ENCODE results near the gene PRKCZ. TPM values are rescaled to one million over a fixed set of nuclear protein-coding genes. Genes with fewer than 3 reads are reported as not detected.
"Not testable (repeated sequence)": the region's sequence is repeated elsewhere in the genome, so short reads cannot be mapped to it uniquely, and the experiment has no call there.

PRKCZ gene
- total RNA-seq, 1 donor from 2014 or later = 13.9 TPM

DNA sequence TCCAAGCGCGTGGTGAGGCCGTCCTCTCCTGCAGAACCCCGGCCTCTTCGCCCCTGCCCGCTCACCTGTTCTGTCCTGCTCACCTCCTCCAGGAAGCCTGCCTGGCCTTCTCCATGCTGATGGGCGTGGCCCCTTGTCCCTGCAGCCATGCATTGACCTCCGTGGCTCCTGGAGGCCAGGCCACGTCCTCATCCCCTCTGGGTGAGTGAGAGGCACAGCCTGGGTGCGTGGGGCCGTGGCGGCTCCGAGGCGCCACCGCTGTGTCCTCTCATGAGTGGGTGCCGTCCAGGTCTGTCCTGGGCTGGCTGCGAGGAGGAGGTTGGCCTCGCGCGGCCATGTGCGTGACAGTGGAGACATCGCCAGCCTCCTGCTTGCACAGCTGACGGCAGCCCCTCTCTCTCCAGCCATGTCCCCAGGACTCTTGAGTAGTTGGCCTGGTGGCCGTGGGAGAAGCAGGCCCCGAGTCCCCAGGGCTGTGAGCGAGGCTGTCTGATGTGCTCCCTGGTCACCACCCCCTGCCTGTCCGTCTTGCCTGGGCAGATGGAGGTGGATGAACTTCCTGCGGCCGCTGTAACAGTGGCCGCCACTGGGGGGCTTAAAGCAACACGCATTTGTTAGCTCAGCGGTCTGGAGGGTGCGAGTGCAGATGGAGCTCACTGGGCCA, 58.1 kb downstream of the PRKCZ start:
- no peak for DNase-seq (ENCODE audit: low spot score)
- intact Hi-C loops (cut with DNase I) = no loop called here

DNA sequence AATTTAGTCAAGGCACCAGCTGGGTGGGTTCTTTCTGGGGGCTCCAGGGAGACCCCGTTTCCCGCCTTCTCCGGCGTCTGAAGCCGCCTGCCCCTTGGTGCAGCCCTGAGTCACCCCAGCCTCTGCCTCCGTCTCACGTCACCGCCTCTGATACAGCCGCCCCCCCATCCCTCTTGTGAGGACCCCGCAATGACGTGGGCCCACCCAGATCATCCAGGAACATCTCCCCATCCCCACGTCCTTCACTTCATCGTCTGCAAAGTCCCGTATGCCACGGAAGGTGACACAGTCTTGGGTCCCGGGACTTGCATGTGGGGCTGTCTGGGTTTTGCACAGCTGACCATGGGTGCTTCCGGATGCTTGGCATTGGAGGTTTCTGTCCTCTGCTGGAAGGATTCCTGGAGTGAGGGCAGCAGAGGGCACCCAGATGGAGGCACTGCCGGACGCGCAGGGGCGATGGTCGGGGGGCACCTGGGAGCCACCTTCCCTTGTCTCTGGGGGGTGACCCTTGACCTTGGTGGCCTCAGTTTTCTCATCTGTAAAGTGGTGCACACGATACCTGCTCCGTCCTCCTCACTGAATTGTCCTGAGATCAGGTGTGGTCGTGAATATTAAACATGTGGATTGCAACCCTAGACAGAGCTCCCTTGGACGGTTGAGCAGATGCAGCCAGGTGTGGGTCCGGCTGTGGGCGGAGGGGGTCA, 58.8 kb downstream of the PRKCZ start:
- intact Hi-C loops (cut with DNase I) = no loop called here
- no peak for DNase-seq (ENCODE audit: low spot score)

DNA sequence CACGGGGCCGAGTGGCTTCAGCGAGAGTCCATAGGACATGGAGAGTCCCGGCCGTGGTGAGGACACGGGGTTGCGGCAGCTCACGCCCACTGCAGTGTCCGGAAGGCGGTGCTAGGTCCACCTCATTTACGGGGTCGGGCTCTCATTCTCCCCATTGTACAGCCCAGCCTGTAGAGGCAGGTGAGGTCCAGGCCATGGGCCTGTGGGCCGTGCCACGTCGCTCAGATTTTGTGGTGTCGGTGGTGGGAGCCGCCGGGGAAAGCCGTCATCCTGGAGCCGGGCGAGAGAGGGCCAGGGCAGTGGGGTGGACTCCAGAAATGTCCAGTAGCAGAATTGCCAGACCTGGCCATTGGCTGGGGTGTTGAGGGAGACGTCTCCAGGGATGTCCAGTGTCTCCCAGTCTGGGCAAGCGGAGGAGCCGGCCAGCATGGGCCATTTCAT, 59.4 kb downstream of the PRKCZ start:
- DNase-seq (ENCODE audit: low spot score) = no peak
- intact Hi-C loops (cut with DNase I) = no loop called here

DNA sequence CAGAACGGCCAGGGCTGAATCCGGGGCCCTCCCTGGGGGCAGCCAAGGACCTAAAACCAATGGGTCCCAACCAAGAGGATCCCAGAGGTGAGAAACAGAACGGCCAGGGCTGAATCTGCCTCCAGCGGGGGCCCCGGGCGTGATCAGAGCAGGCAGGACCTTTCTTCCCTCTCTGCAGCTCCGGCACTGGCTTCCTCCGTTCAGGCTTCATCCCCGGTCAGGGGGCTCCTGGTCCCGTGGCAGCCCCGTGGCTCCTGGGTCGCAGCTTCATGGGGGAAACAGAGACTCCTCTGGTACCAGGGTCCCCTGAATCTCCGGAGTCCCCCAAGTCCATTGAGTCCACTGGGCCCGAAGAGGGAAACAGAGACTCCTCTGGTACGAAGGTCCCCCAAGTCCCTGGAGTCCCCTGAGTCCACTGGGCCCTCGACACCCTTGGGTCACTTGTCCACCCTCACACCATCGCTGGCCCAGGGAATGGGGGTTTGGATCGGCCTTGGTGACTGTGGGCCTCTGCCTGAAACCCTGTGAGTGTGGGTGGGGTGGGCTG, 60.1 kb downstream of the PRKCZ start:
- DNase-seq (ENCODE audit: low spot score) = no peak
- intact Hi-C loops (cut with DNase I) = no loop called here

DNA sequence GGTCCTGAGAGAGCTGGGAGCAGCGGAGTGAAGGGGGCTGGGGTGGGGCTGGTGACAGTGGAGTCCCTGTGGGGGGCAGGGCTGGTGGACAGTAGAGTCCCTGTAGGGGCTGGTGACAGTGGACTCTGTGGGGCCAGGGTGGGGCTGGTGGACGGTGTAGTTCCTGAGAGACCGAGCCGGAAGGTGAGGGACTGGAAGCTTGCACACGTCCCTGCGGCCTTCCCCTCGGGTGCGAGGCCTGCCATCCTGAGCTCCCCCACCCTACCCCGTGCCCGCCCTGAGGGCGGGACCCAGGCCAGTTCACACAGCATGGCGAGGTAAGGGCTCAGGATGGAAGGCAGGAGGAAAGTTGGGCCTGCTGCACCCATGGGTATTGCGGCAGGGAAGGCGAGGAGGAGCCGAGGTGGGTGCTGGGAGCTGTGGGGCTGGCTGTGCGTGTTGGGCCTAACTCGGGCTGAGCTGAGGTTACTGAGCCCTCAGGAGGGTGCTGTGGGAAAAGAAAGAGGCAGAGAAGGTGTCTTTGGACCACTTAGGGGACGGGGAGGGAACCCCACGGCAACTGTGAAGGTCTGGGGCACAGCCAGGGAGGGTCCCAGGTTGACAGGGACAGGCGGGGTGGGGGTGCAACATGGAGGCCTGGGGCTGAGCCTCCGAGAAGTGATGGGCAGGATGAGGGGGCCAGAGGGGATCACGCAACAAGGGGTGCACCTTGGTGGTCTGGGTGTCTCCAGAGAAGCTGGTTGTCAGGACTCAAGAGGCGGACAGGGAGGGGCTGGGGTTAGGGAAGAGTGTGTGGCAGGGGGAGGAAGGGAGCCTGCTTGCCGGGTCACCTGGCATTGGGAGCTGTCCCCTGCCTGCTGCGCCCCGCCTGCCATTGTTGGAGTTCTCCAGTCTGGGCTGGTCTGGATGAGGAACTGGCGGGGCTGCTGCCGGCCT, 60.8 kb downstream of the PRKCZ start:
- DNase-seq (ENCODE audit: low spot score) = no peak
- intact Hi-C loops (cut with DNase I) = no loop called here

DNA sequence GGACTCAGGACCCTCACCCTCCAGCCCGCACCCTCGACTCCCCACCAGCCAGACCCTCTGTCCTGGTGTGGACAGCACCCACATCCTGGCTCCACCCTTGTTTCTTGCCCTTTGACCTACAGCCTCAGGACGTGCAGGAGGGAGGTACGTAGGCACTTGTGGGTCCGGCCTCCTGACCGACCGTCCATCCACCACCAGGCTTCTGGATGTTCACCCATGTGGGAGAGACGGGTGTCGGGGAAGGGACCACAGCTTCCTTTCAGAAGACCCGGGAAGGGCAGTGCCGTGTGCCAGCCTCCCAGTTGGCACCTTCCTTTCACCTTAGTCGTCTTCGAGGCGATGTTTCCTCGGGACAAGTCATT, 61.4 kb downstream of the PRKCZ start:
- DNase-seq (ENCODE audit: low spot score) = no peak

DNA sequence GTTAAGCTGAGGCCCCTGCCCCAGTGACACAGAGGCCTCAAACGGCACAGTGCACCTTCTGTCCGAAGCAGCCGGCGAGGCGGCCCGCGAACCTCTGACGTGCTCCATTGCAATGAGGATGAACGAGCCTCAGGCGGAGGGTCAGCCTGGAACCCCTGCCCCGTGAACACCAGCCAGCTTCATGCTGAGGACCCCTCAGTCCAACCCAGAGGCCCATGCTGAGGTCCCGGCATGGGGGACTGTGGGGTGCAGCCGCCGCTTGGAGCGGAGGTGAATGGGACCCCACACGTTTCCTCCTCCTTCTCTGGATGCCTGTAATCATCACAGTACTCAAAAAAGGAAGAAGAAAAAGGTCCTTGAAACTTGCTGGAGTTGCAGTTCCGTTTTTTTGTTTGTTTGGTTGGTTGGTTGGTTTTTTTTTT, 62.1 kb downstream of the PRKCZ start:
- no peak for DNase-seq (ENCODE audit: low spot score)
- intact Hi-C loops (cut with DNase I) = no loop called here

More for the DNA sequence above, 61.4 kb downstream of the PRKCZ start:
- intact Hi-C loops (cut with DNase I) = no loop called here

DNA sequence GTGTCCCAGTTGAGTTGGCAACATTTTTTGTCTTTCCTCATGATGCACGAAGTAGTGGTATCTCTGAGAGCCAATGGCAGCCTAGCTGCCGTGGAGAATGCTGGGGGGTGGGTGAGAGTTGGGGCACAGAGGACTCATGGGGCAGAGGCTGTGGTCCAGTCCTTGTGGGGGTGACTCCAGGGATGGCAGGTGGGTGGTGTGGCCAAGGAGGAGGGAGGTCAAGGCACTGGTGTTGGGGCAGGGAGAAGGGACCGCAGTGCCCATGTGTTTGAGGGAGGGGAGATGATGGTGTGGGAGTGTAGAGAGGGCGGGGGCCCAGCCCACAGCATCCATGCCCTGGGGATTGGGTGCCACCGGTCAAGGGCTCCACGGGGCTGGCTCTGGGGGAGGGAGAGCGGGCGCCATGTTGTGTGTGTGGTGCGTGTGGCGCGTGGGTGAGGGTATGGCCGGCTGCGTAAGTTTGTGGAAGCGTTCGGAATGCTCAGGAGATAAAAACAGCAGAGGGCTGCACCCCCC, 63.5 kb downstream of the PRKCZ start:
- no peak for DNase-seq (ENCODE audit: low spot score)
- intact Hi-C loops (cut with DNase I) = no loop called here

DNA sequence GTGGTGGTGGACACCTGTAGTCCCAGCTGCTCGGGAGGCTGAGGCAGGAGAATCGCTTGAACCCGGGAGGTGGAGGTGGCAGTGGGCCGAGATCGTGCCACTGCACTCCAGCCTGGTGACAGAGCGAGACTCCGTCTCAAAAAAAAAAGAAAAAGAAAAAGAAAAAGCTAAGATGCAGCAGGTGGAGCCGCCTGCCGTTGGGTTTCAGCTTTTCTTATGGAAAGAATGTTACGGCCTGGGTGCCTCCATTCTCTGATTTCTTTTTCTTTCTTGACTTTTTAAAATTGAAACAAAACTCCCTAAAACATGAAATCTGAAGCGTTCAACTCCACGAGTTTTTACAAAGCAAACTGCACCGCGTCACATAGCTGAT, 64.4 kb downstream of the PRKCZ start:
- intact Hi-C loops (cut with DNase I); DNase-seq (ENCODE audit: low spot score): not testable (repeated sequence)

DNA sequence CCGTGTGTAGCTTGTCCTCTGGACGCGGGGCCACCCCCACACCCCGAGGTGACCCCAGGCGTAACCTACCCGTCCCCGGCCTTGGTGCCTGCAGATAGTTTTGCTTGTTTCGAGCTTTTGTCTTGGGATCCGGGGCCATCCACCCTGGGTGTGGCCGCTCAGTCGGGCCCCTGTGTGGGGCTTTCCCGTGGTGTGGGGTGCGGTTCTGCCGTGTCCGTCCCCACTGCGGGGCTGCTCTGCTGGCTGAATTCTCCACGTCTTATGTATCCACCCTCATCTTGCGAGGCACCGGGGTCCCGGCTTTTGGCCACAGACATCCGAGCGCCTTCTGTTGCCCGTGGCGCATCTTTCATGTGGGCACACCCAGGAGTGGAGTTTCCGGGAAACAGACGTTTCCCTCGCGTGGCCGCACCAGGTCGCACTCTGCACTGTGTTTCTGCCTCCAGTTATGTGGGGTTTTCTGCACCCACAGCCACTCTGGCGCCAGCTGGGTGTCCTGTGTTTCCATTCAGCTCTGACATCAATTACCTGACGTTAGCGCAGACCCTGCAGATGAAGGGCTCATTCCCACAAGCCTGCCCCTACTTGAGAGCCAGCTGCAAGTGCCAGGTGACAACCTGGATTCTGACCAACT, 64.9 kb downstream of the PRKCZ start:
- DNase-seq (ENCODE audit: low spot score) = no peak
- intact Hi-C loops (cut with DNase I) = no loop called here

DNA sequence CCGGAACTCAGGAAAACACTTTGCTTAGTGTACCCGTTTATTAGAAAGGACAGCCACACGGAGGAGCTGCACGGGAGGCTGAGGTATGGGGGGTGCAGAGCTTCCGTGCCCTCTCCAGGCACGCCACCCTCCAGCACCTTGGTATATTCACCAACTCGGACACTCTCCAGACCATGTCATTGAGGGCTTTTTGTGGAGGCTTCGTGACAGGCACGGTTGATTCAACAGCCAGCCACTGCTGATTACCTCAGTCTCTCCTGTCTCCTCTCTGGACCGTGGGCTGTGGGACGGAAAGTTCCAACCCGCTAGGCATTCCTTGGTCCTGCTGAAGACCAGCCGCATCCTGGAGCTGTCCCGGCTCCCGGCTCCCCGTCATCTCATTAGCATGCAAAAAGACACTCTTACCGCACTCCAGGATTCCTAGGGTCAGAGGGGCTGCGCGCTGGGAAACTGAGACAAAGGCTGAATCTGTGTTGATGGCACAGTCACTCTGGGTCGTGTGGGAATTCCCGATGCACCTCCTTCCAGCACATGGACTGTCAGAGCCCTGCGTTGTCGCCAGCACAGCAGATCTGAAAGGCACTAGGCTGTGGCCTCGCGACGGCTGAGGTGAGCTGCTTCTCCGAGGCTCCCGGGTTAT, 65.6 kb downstream of the PRKCZ start:
- intact Hi-C loops (cut with DNase I) = no loop called here
- no peak for DNase-seq (ENCODE audit: low spot score)

DNA sequence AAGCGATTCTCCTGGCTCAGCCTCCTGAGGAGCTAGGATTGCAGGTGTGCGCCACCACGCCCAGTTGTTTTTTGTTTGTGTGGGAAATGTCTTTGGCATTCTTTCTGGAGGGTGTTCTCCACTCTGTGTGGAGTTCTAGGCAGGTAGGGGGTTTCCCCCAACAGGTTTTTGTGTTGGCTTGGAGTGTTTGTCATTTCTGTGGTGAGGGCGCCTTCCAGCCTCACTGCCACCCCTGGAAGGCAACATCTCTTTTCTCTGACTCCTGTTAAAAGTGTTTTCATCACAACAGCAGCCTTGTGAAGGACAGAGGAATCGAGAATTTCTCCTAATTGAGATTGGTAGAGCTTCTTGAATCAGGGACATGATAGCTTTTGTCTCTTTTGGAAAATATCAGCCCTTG, 69.7 kb downstream of the PRKCZ start:
- intact Hi-C loops (cut with DNase I) = no loop called here
- DNase-seq (ENCODE audit: low spot score) = no peak

DNA sequence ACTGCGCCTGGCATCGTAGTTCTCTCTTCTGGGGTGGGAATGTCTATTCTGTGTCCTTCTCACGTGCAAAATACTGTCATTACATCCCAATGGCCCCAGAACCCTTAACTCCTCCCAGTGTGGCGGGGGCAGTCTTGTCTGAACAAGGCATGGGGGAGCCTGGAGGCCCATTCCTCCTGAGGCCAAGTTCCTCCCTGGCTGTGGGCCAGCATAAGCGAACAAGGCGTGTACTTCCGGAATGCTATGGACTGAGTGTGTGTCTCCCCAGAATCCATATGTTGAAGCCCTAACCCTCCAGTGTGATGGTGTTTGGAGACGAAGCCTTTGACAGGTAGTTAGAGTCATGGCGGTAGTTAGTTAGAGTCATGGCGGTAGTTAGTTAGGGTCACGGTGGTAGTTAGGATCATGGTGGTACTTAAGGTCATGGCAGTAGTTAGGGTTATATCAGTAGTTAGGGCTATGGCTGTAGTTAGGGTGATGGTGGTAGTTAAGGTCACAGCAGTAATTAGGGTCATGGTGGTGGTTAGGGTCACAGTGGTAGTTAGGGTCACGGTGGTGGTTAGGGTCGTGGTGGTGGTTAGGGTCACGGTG, 71.0 kb downstream of the PRKCZ start:
- intact Hi-C loops (cut with DNase I) = no loop called here
- DNase-seq (ENCODE audit: low spot score) = no peak

DNA sequence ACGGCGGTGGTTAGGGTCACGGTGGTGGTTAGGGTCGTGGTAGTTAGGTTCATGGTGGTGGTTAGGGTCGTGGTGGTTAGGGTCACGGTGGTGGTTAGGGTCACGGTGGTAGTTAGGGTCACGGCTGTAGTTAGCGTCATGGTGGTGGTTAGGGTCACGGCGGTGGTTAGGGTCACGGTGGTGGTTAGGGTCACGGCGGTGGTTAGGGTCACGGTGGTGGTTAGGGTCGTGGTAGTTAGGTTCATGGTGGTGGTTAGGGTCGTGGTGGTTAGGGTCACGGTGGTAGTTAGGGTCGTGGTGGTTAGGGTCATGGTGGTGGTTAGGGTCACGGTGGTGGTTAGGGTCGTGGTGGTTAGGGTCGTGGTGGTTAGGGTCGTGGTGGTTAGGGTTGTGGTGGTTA, 71.6 kb downstream of the PRKCZ start:
- intact Hi-C loops (cut with DNase I); DNase-seq (ENCODE audit: low spot score): not testable (repeated sequence)

DNA sequence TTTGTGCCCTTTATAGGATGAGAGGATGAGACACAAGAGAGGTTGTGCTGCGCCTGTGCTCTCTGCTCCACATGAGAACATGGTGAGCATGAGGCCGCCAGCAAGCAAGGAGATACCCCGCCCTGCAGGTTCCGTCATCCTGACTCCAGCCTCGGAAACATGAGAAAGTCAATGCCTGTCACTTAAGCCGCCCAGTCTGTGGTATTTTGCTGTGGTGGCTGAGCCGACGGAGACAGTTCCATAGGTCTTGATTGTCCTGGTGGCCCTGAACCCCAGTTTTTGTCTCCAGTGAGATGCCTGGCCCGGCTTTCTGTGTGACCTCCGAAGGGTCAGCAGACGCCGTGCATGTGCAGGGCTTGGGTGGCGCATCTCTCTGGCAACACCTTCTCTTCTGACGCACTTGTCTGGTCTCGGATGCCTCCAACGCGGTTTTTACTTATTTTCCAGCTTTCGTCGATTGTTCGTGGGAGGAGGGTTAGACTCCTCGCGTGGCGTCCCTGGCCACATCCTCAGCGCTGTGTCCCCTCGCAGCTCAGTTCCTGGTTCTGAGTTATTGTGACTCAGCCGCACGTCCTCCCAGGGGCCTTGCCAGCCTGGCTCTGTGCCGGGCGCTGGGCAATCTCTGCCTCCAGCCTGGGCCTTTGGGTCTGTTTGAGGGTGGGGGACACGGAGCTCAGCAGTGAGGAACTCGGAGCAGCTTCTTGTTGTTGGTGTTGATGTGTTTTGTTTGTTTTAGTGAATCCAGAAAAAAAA, 74.4 kb downstream of the PRKCZ start:
- peak; percentile 50 for DNase-seq (ENCODE audit: low spot score)
- intact Hi-C loops (cut with DNase I) = loop anchor here (5.0 kb wide), 1 partner anchor 258 kb away; no protein-coding TSS in a partner anchor

DNA sequence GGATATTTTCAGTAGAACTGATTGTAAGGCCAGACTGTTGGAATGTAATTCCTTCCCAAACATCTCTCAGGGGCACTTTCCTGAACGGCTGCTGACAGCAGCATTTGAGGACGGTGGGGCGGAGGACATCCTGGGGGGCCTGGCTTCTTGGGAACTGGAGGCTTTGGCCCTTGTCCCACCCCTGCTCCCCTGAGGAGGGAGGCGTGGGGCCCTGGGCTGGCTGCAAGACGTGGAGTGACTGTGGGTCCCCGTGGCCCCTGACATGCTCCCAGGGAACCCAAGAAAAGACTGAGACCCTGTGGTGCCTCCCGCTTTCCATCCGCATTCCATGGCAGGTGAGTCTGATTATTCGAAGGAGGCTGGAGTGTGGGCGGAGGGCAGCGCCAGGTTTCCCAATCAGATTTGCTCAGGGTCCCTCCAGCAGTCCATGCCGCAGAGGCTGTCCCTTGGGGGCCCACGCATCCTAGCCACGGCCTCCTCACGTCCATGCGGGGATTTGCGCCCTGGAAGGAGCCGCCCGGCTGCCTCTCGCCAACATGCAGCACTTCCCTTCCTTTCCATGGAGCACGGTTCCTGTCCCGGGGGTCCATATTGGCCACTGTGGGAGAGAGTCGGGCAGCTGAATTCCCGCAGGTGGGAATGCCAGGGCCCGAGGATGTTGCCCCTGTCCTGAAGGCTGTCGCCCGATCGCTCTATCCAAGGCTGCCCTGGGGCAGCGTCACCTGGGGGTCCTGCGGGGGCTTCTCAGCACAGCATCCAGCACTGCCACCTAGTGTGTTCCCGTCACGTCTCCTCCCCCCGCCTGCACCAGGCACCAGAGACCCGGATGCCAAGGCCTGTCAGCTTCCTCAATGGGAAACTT, 75.4 kb downstream of the PRKCZ start:
- DNase-seq (ENCODE audit: low spot score) = peak; percentile 44
- intact Hi-C loops (cut with DNase I) = loop anchor here (5.0 kb wide), 1 partner anchor 257 kb away; no protein-coding TSS in a partner anchor
